GM04504 (cell line): Measurements from ENCODE around the gene CLPSL1.

Source experiments
- DNase-seq: peaks from one replicate; pipeline ENCODE4 v3.0.0-alpha.2; 2012; ENCODE audit warnings: low read depth

Gene CLPSL1

DNA sequence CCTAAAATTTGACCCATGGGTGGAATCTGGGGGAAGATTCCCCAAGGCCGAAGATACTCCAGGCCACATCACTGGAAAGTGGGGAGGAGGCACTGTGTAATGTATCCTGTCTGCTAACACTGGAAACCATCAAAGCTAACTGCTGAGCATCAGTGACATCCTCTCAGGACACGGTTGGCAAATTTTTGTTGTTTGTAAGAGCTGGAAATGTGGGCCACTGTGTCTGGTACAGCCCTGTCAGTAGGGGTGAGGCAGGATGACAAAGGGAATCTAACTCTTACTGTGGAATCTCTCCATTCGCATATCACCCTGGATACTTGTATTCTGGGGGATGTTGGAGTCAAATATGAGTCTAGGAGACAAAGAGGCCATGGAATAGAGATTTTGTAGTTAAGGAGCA lies 21.4 kb upstream of the CLPSL1 start:
- no peak for DNase-seq

DNA sequence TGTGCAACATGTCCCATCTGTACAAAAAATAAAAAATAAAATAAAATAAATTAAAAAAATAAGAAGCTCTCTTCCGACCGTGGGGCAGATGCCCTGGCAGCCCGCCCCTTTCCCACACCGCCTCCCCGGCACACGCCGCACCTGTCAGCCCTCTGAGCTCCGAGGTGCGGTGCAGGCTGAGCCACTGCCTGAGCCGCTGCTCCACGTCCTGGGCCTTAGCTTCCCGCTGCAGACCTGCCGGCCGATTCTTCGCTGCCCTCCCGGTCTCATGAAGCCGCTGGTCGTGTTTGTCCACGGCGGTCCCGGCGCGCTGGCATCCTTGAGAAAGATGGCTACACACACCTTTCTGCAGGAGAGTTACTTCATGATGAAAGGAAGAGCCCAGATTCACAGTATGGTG lies 15.1 kb upstream of the CLPSL1 start:
- DNase-seq = no peak

DNA sequence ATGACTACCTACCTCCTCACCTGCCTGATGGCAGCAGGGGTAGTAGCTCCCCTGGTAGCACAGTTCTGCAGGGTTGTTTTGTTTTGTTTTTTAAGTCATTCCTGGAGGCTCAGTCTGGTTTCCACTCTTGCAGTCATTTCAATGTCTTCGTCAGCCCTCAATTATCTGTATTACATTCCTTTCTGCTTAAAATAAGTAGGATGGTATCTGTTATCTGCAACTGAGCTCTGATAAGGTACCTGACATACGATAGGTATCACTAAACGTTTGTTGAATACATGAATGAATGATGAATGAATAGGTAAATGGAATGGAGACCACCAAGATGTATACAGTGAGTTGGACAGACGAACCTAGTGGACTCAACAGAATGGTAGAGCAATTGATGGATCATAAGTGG lies 11.6 kb upstream of the CLPSL1 start:
- DNase-seq = no peak

DNA sequence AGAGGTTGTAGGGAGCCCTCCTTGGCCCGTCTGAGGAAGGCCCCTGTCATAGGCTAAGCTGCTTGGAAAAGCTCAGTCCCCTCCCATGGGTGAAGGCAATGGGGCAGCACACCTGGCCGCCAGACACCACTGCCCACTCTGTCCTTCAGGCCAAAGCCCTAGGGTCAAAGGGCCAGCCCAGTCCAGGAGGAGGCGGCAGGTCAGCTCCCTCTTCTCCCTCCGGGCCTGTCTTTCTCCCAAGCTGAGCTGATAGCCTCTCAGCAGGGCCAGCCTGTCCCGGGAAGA lies 9.5 kb upstream of the CLPSL1 start:
- no peak for DNase-seq

DNA sequence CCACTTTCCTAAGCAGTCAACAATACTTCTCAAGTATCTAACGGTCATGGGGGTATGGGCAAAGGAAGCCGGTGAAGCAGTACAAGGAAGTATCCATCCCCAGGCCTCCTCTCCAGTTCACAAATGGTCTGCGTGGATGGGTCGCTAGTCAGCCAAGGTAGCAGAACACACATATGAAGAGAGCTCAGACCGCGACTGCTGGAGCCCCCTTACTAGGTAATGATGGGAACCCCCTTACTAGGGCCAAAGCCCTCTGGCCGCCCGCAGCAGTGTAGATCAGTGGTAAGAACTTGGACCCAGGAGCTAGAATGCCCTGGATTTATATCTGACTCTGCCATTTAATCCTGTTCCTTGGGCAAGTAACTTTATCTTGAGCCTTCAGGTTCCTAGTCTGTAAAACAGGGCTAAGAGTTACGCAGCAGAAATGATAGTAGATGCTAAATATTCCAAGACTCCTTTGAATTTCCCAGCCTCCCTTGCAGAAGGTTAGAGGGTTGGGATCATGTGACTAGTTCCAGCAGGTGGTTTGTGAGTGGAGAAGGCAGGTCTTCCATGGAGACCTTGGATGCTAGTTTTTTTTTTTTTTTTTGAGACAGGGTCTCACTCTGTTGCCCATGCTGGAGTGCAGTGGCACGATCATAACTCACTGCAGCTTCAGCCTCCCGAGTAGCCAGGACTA lies 6.6 kb upstream of the CLPSL1 start:
- no peak for DNase-seq

DNA sequence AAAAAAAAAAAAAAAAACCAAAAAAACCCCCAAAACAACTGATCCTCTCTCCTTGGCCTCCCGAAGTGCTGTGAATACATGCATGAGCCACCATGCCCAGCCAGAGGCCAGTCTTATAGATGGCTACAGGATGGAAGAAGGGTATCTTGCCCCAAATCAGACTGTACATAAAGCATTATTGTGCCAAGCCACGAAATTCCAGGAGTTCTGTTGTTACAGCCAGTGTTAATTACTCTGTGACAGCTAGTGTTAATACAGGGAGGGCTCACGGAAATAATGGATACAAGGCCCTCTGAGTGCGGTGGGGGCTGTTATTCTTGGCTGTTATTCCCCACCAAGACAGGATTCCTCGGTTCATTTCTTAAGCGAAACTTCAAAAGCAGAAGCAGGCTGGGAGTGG lies 5.8 kb upstream of the CLPSL1 start:
- DNase-seq = no peak

DNA sequence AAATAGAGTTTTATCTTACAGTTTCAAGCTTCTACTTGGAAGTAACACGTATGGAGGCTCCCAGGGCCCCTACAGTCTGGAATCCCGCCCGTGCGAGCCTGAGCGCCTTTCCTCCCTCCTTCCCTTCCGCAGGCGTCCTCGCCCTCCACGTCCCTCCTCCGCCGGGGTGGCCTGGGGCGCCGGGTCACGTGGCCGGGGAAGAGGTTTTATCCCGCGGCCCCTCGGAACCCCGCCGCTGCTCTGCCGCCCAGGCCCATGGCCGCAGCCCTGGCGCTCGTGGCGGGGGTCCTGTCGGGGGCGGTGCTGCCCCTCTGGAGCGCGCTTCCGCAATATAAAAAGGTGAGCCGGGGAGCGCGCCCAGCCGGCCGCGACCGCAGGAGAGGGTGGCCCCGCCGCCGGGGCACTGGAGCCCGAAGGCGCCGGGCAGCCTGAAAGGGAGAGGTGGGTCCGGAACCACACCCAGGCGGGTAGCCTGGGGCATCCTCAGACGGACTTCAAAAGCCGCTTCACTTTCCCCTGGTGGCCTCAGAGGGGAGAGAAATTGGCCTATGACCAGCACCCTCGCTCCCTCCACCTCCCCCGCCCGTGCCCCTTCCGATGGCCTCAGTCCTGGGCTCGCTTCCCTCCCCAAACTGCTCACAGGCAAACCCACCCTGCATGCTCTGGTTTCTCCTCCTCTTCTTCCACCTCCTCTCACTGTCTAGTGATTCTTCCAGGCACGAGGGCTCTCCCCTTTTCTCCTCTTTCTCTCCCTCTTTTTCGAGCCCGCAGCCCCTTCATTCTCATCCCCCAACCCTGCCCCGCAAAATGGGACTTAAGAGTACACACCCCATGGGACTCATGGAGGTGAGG lies 4.2 kb upstream of the CLPSL1 start, which contains the start of gene CLPSL2:
Gene CLPSL2 (plus strand): TSS at position 235 of the 852 bp plus-strand sequence. CDS start 21 bp downstream, at position 256.
- DNase-seq = no peak

DNA sequence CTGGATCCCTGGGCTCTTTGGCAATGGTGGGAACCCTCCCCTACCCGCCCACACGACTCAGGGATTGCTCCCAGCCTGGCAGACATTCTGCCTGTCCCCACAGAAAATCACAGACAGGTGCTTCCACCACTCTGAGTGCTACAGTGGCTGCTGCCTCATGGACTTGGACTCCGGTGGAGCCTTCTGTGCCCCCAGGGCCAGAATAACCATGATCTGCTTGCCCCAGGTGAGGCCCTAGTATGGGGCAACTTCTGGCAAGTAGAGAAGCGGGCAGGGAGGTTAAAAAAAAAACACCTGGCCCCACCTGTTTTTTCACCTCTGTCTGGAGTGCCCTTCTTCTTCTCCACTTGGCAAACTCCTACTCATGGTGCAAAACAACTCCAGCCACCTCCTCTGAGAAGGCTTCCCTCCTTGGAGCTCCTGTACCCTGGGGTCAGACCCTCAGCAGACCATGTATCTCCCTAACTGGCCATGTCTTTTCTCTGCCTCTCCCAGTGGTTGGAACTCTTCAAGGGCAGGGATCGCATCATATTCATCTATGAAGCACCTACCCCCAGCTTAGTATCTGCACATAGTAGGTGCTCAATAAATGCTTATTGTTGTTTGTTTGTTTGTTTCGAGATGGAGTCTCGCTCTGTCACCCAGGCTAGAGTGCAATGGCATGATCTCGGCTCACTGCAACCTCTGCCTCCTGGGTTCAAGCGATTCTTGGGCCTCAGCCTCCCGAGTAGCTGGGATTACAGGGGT lies 3.3 kb upstream of the CLPSL1 start:
- DNase-seq = no peak

DNA sequence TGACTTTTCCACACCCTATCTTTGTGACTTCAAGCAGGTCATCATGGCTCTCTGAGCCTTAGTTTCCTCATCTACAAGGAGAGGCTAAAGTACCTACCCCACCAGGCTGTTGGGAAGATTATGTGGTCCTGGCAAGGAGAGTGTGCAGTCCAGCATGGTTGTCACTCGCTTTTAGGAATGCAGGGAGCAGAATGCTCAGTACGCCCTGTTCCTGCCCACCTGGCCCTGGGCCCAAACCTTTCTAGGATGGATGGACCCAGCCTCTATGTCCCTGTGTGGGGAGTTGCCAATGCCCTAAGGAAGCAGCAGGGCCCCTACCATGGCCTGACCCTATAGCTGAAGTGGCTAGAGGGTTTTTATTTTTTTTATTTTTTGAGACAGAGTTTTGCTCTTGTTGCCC lies 2.4 kb upstream of the CLPSL1 start:
- DNase-seq = no peak

DNA sequence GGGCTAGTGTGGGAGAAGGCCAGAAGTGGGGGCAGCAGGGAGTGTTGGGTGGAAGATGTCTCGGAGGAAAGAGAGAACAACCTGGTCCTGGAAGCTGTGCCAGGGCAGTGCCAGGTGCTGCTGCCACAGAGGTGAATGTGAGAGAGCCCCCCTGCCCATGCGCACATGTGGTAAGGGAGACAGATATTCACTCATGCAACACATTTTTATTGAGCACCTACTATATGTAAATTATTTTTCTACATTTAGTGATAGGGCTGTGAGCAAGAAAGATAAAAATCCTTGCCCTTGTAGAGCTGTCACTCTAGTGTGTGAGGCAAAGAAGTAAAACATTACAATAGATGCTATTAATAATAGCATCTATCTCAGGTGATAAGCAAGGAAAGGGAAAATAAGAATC lies 471 bp downstream of the CLPSL1 start:
- no peak for DNase-seq

DNA sequence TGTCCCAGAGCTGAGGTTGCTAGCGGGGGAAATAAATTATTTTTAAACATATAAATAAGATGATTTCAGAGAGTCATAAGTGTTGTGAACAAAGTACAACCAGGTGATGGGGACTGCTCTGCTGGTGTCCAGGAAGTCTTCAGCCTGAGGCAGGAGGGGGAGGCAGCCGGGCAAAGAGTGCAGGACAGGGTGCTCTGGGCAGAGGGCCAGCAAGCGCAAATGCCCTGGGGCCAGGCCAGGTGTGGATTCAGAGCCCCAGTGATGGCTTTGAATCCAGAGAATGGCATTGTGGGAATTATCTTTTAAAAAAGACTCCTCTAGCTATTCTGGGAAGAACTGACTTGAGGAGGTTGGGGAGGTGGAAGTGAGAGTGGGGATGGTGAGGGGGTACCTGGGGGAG lies 1.6 kb downstream of the CLPSL1 start:
- no peak for DNase-seq

DNA sequence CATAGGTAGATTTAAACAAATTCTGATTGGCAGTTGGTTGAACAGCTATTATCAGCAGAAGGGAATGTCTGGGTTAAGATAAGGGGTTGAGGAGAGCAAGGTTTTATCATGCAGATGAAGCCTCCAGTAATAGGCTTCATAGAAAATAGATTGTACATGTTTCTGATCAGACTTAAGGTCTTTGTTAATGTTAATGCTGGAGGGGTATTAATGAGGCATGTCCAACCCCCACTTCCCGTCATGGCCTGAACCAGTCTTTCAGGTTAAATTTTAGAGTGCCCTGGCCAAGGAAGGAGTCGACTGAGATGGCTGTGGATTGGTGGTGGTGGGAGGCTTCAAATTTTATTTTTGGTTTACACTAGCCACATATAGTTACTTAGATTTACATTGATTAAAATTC lies 3.4 kb downstream of the CLPSL1 start:
- no peak for DNase-seq

DNA sequence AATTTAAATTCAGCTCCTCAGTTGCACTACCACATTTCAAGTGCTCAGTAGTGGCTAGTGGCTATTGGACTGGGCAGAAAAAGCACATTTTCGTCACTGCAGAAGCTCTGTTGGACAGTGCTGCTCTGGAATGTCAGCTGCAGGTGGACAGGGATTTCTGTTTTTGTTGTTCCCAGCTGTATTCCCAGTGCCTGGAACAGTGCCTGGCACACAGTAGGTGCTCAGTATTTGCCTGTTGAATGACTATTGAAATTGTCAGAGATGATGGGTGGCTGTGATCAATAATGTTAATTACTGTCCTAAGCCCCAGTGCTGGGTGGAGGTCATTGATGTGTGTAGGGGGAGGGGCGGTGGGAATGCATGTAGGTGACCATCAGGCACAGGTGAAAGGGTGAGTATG lies 5.5 kb downstream of the CLPSL1 start:
- DNase-seq = no peak

DNA sequence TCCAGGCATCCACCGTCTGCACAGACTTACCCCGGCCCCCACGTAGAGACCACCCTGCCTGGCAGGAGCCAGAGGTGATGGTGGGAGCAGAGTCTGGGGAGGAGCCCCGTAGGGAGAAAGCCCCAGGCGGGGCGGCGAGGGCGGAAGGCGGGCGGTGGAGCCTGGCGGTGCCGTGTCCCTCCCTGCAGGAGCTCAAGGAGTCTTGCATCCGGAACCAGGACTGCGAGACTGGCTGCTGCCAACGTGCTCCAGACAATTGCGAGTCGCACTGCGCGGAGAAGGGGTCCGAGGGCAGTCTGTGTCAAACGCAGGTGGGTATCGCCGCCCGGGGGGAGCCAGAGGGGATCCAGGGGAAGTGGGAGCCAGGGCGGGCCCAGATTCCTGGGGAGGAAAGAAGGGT lies 6.0 kb downstream of the CLPSL1 start:
- no peak for DNase-seq

DNA sequence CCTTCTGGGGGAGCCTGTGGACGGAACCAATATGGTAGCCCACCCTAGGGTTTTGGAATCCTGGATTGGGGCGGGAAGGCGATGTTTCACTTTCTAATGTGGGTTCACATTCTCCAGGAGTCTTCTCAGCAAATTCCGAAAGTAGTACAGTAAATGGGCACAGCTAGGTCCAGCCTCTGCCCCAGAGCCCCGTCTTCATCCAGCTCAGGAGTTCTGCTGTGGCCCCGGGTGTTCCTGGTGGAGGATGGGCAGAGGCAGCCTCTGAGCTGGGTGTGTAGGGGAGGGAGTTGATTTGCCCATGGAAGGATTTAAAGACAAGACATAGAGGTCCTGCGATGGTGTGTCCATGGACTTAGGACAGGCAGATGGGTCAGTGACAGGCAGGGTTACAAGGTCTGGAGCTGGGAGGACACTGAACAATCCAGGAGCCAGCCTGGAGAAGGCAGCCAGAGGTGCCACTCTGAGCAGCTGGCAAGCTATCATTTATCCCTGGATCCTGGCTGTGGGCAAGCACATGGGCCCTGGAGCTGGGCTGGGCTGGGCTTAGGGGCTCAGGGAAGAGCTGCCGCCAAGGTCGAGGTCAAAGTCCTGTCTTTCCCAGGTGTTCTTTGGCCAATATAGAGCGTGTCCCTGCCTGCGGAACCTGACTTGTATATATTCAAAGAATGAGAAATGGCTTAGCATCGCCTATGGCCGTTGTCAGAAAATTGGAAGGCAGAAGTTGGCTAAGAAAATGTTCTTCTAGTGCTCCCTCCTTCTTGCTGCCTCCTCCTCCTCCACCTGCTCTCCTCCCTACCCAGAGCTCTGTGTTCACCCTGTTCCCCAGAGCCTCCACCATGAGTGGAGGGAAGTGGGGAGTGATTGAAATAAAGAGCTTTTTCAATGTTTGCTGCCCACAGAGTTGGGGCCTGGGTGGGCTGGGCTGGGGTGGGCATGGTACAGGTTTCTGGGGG lies 6.7 kb downstream of the CLPSL1 start:
- no peak for DNase-seq

DNA sequence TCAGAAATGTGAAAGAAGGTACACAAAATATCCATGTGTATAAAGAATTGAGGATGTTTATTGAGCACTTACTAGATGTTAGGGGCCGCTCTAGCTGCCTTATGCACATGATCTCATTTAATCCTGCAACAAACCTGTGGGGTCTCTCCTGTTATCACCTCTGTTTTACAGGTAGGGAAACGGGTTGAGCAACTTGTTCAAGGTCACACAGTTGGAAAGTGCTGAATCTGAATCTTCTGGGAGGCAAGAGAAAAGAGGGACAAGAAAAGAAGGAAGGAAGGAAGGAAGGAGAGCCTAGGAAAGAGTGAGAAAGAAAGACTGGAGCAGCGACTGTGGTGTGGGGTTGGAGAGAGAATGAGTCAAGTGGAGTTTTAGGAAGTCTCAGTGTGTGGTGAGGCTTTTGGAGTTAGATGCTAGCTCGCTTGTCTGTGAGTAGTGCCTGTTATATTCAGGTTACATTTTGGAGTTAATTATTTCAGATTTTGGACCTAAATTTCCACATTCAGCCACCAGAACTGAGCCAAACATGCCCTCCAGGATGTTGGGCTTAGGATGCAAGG lies 7.7 kb downstream of the CLPSL1 start:
- no peak for DNase-seq

DNA sequence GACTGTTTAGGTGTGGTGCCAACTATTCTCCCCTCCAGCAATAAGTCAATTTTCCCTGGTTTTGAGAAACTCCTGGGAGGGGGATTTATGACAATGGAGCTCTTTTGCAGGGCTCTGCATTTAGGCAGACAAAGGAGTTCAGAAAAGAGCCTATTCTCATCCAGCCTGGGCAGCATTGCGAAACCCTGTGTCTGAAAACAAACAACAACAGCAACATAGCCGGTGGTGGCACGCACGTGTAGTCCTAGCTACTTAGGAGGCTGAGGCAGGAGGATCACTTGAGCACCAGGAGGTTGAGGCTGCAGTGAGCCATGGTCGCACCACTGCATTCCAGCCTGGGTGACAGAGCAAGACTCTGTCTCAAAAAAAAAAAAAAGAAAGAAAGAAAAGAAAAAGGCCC lies 9.9 kb downstream of the CLPSL1 start:
- DNase-seq = no peak

DNA sequence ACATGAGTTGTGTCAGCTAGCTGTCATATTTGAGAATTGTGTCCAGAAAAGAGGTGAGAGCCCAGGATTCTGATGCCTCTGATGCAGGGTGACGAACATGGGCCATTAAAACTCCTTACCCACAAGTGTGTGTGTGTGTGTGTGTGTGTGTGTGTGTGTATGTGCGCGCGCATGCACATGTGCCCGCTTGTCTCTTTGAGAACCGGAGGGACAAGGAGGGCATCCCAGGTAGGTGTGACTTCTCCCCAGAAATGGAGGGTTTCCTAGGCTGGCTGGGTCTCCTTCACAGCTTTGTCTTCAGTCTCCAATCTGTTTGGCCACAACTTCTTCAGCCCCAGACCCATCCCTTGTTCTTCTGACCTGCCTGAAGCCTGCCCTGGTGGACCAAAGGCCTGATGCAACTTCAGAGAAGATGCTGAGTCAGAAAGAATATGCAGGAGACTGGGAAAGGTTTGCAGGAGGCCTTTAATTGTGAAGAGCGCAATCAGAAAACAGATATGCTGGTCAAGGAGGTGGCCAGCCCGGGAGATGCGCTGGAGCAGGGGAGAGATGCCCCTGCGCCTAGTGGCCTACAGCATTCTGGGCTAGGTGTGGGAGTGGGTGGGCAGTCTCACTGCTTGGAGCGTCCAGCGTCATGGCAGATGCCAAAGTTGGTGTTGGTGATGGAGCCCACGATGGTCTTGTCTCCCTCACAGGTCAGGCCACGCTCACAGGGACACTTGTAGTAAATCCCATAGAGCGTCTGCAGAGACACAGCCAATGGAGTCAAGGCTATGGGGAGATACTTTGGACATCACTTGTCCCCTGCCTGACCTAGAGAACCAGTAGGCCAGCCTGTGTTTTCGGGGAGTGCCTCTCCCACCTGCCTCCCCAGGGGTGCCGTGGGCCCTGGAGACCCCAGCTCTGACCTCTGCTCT lies 14.0 kb downstream of the CLPSL1 start:
- no peak for DNase-seq

DNA sequence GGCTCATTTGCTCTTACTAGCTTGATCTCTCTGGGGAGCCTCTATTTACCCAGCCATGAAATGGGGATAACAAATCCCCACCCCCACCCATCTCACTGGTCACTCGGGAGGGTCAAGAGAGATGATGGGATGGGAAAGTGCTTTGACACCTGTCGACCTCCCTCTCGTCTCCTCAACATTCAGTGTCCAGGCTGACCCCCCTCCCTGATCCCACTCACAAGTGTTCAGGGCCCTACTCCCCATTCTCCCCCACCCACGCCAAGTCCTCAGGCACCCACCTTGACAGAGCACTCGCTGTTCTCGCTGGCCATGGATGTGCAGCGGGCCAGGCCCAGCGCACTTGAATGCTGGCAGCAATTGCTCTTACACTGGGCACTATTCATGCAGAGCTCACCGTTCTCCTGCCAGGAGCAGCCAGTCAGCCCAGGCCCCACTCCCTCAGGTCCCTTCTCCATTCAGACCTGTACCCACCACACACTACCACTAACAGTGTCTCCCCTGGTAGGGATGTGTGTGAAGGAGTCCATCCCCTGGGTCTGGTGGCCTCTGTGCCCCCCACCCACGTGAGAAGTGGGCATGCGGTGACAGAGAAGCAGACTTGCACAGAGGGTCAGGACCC lies 14.7 kb downstream of the CLPSL1 start:
- DNase-seq = no peak

DNA sequence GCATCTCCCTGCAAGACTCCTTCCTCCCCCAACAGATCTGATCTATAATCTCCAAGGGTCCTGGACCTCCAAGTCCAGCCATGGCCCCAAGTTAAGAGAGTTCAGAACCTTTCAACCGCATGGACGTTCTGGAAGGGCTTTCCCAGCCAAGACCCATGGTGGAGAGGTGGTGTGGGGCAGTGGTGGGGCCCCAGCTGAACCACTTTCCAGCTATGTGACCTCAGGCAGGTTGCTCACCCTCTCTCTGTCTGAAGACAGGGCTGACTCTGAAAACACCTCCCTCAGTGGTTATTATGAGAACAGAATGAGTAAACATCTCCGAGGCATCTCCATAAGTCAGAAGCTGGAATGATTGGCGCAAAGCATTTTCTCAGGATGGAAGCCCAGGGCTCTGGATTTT lies 15.4 kb downstream of the CLPSL1 start:
- DNase-seq = no peak
